Transverse colon (tissue), 4 donors: ENCODE results near the gene OLFML2B. TPM values are rescaled to one million over a fixed set of nuclear protein-coding genes. Genes with fewer than 3 reads are reported as not detected.
A peak's percentile ranks its signal among the peaks of the same experiment; 100 is the strongest.

Source experiments
- DNase-seq: peaks from one replicate; pipeline ENCODE4 v3.0.0-alpha.2; 2019
- H3K27ac ChIP-seq, 4 donors: fragments of 200-600 bp; sonication (generic); 2 replicates each; pipeline ENCODE4 v1.5.1; 2016 to 2018; ENCODE audit warnings: inconsistent platforms in 4 of 4
- H3K27me3 ChIP-seq: fragments of 200-600 bp; sonication (generic); 2 replicates; pipeline ENCODE4 v1.5.1; 2017; ENCODE audit warnings: inconsistent platforms
- H3K36me3 ChIP-seq, 4 donors: fragments of 200-600 bp; sonication (generic); 2 replicates each; pipeline ENCODE4 v1.5.1; 2017 to 2019; ENCODE audit warnings: inconsistent platforms in 4 of 4
- H3K4me1 ChIP-seq, 4 donors: fragments of 200-600 bp; sonication (generic); 2 replicates each; pipeline ENCODE4 v1.5.1; 2017 to 2020; ENCODE audit warnings: inconsistent platforms in 4 of 4
- H3K4me3 ChIP-seq, 4 donors: fragments of 200-600 bp; sonication (generic); 1 replicate in 1 of 4; 2 replicates in 3 of 4; pipeline versions ENCODE4 v1.5.1 to v1.6.1; 2017 to 2019; ENCODE audit warnings: inconsistent platforms in 4 of 4
- H3K9me3 ChIP-seq, 2 donors: fragments of 200-600 bp; sonication (generic); 2 replicates each; pipeline ENCODE4 v1.5.1; 2017 to 2019; ENCODE audit warnings: inconsistent platforms in 2 of 2
- EP300 ChIP-seq: sonication (generic); formaldehyde crosslinking; IDR thresholded peaks from one replicate; pipeline ENCODE4 v1.6.1; 2017; ENCODE audit warnings: antibody characterized with exemption, low read depth
- POLR2A ChIP-seq: fragments of 450-650 bp; IDR thresholded peaks from one replicate; pipeline ENCODE4 v1.6.1; 2016; ENCODE audit warnings: antibody characterized with exemption, mild to moderate bottlenecking, moderate library complexity
- POLR2AphosphoS5 ChIP-seq, 3 donors: sonication (generic); formaldehyde crosslinking; IDR thresholded peaks; one replicate each; pipeline ENCODE4 v1.6.1; 2016; ENCODE audit warnings: antibody characterized with exemption in 3 of 3
- WGBS, 2 donors: methylation state at CpG; one replicate each; pipeline ENCODE4 v1.1.5; 2018; ENCODE audit warnings: low coverage in 1 of 2; 5-methylcytosine and 5-hydroxymethylcytosine counted together
- in situ Hi-C, 4 donors: fragments of 200-750 bp; cut with MboI; loops; one replicate each; pipeline versions ENCODE4 v1.15.0 to v1.15.1; 2017; ENCODE audit warnings: low sequenced_read_pairs in 3 of 4, low pct_ligation_motif_present in 1 of 4, low pct_unique_long_range_greater_than_20kb in 1 of 4
- intact Hi-C: fragments of 100-400 bp; cut with DNase I; formaldehyde crosslinking; loops from one replicate; pipeline ENCODE4 v1.15.1; 2023; ENCODE audit warnings: low total_unique reads
- total RNA-seq, 4 donors: library from RNA; depleted of rRNA; stranded (reverse); fragments of >200 nt; gene quantifications; one replicate each; pipeline ENCODE4 v1.1.0, GENCODE V29; 2016
- TF ChIP-seq, protein P1 (sequence below), 5 experiments: fragments of 200-600 bp in 3 of 5; fragments of 450-650 bp in 2 of 5; sonication (generic) in 3 of 5; IDR thresholded peaks; 1 replicate in 2 of 5; 2 replicates in 3 of 5; pipeline ENCODE4 v1.5.1; 2016 to 2017; ENCODE audit warnings: antibody characterized with exemption in 5 of 5, inconsistent platforms in 3 of 5, mild to moderate bottlenecking in 2 of 5, moderate library complexity in 1 of 5

OLFML2B gene
- total RNA-seq, 4 donors from 2014 or later = 1.6 to 5.2 (median 3.7) TPM

DNA sequence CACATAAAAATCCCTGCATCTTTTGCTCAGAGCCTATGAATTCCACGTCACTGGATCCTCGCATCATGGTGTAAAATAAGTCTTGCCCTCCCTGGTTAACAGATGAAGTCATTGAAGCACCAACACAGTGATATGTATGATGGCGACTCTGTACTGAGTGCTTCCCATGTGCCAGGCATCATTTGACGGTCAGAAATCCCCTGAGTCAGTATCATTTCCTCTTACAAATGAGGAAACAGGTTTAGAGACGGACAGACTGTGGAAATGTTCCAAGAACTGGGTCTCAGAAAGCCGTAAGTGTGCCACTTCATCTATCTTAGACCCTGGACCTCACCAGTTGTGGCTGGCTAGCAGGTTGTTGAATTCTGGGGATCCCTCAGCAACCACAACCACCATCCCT, 5.1 kb upstream of the OLFML2B start:
- Histone ChIP-seq H3K4me3 (no peak overlapping the region), H3K4me1 (peaks cover 3 to 11% (median 5%) of the 10 kb centered on the region in 4 donors), H3K27ac (no peak overlapping the region), H3K27me3 (peaks cover 19% of the 10 kb centered on the region), H3K9me3 (no peaks in the 10 kb centered on the region), H3K36me3 (no peaks in the 10 kb centered on the region)
- no peak for TF ChIP-seq POLR2AphosphoS5 (IDR thresholded peaks at IDR 0.05)
- TF ChIP-seq, protein P1, sequence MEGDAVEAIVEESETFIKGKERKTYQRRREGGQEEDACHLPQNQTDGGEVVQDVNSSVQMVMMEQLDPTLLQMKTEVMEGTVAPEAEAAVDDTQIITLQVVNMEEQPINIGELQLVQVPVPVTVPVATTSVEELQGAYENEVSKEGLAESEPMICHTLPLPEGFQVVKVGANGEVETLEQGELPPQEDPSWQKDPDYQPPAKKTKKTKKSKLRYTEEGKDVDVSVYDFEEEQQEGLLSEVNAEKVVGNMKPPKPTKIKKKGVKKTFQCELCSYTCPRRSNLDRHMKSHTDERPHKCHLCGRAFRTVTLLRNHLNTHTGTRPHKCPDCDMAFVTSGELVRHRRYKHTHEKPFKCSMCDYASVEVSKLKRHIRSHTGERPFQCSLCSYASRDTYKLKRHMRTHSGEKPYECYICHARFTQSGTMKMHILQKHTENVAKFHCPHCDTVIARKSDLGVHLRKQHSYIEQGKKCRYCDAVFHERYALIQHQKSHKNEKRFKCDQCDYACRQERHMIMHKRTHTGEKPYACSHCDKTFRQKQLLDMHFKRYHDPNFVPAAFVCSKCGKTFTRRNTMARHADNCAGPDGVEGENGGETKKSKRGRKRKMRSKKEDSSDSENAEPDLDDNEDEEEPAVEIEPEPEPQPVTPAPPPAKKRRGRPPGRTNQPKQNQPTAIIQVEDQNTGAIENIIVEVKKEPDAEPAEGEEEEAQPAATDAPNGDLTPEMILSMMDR (IDR thresholded peaks at IDR 0.05) = no peak
- intact Hi-C loops = loop anchor here (10.0 kb wide), 1 partner anchor 144 kb away; no protein-coding TSS in a partner anchor
- in situ Hi-C loops = loop anchor here in 2 of 4 donors (10.0 to 25.0 kb wide), 2 partner anchors 234 to 241 kb away; no protein-coding TSS in a partner anchor
- DNase-seq = no peak
- WGBS, 2 donors = 48 to 67% methylated on average over 3 to 6 of the region's 6 CpGs

DNA sequence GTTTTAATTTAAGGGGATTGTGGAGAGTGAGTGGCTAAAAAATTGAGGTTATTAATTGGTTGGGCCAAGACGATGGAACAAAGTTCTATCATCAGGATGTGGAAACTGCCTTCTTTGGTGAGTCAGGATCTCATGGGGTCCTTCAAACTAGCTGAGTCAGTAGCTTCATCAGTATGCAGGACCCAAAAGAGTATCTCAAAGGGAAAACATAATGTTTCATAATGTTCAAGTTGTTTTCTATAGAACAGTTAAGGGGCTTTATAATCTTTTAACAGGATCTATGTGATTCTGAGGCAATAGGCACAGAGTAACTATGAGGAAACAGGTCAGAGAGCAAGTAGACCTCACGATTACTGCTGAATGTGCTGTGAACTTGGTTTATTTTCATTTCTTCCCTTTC, 3.2 kb upstream of the OLFML2B start:
- no peak for DNase-seq
- peaks cover 3 to 12% (median 7%) of the 10 kb centered on the region in 4 donors for H3K4me1 ChIP-seq
- peaks cover 21% of the 10 kb centered on the region for H3K27me3 ChIP-seq
- no peak for TF ChIP-seq EP300
- no peak for TF ChIP-seq POLR2AphosphoS5 (IDR thresholded peaks at IDR 0.05)
- TF ChIP-seq, protein P1 (IDR thresholded peaks at IDR 0.05) = no peak
- no peak for TF ChIP-seq POLR2A
- no peak overlapping the region for H3K27ac ChIP-seq
- H3K36me3 ChIP-seq = no peaks in the 10 kb centered on the region
- no peaks in the 10 kb centered on the region for H3K9me3 ChIP-seq
- intact Hi-C loops (loop anchor here (10.0 kb wide), 1 partner anchor 142 kb away; no protein-coding TSS in a partner anchor), in situ Hi-C loops (loop anchor here in 2 of 4 donors (10.0 to 25.0 kb wide), 2 partner anchors 232 to 240 kb away; no protein-coding TSS in a partner anchor)
- H3K4me3 ChIP-seq = no peak overlapping the region
- 52 to 57% methylated on average over 2 of the region's 2 CpGs for WGBS, 2 donors

DNA sequence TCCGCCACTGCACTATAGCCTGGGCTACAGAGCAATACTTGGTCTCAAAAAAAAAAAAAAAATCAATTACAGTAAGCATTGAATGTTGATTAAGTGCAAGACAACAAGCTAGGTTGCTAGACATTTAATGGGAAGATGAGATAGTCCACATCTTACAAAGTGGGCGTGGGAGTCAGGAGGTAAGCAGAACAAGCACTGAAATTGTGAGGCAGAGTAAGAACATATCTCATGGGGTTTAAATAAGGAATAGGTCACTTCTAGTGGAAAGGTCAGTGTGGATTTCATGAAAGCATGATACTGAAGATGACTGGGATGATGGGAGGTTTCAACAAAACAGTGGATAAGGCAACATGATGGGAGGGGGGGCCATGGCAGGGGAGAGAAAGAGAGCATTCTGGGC, 1.9 kb upstream of the OLFML2B start:
- no peak for DNase-seq
- H3K36me3 ChIP-seq = no peaks in the 10 kb centered on the region
- H3K9me3 ChIP-seq = no peaks in the 10 kb centered on the region
- no peak overlapping the region for H3K27ac ChIP-seq
- peaks cover 21% of the 10 kb centered on the region for H3K27me3 ChIP-seq
- peaks cover 3 to 20% (median 12%) of the 10 kb centered on the region in 4 donors for H3K4me1 ChIP-seq
- 78 to 93% methylated on average over 2 of the region's 2 CpGs for WGBS, 2 donors
- no peak overlapping the region for H3K4me3 ChIP-seq
- intact Hi-C loops (loop anchor here (10.0 kb wide), 1 partner anchor 141 kb away; no protein-coding TSS in a partner anchor), in situ Hi-C loops (loop anchor here in 2 of 4 donors (10.0 to 25.0 kb wide), 2 partner anchors 231 to 238 kb away; no protein-coding TSS in a partner anchor)
- TF ChIP-seq, protein P1 (IDR thresholded peaks at IDR 0.05) = no peak
- TF ChIP-seq EP300 (no peak), POLR2A (no peak), POLR2AphosphoS5 (IDR thresholded peaks at IDR 0.05) (no peak)

DNA sequence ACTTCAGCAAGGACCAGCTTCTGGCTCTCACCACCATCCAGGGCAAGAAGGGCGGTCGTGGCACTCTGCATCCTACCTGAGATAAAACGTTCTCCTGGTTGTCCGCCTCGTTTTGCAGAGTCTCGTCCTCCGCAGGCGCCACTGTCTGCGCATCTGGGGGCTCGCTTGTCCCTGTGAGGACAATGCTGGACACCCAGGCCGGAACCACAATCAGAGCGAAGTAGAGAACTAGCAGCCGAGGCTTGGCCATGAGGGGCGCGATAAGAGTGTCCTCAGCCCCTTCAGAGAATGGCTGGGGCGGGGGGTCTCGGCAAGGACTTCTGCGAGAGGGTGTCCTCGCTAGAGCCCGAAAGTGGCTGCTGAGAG, 505 bp downstream of the OLFML2B start:
- H3K27ac ChIP-seq = peak overlapping the region; percentile 30 to 84 (median 68)
- DNase-seq = no peak
- H3K4me1 ChIP-seq = peaks cover 3 to 20% (median 14%) of the 10 kb centered on the region in 4 donors
- TF ChIP-seq, protein P1 (IDR thresholded peaks at IDR 0.05) = no peak
- TF ChIP-seq POLR2AphosphoS5 (IDR thresholded peaks at IDR 0.05) = no peak
- TF ChIP-seq POLR2A = no peak
- TF ChIP-seq EP300 = no peak
- peak overlapping the region; percentile 37 to 64 (median 54) for H3K4me3 ChIP-seq
- intact Hi-C loops (loop anchor here (10.0 kb wide), 1 partner anchor 138 kb away; no protein-coding TSS in a partner anchor), in situ Hi-C loops (loop anchor here in 1 of 4 donors (10.0 kb wide), 1 partner anchor 228 kb away; no protein-coding TSS in a partner anchor)
- peaks cover 16% of the 10 kb centered on the region for H3K27me3 ChIP-seq
- WGBS, 2 donors = 55% methylated on average over 18 of the region's 20 CpGs; no CpG with 5 or more reads in 1 of the 2 donors
- H3K9me3 ChIP-seq = no peaks in the 10 kb centered on the region
- H3K36me3 ChIP-seq = no peaks in the 10 kb centered on the region
